HG02840 (cell line): ENCODE measurements around the gene SUMF1.

Experiments
- ATAC-seq: cut with Tn5 transposase; IDR thresholded peaks from one replicate; pipeline ENCODE4 v1.9.1; 2021; ENCODE audit warnings: mild to moderate bottlenecking, moderate library complexity, moderate number of reproducible peaks; ENCODE audit not compliant: unreplicated experiment, low FRiP score

Gene SUMF1

DNA sequence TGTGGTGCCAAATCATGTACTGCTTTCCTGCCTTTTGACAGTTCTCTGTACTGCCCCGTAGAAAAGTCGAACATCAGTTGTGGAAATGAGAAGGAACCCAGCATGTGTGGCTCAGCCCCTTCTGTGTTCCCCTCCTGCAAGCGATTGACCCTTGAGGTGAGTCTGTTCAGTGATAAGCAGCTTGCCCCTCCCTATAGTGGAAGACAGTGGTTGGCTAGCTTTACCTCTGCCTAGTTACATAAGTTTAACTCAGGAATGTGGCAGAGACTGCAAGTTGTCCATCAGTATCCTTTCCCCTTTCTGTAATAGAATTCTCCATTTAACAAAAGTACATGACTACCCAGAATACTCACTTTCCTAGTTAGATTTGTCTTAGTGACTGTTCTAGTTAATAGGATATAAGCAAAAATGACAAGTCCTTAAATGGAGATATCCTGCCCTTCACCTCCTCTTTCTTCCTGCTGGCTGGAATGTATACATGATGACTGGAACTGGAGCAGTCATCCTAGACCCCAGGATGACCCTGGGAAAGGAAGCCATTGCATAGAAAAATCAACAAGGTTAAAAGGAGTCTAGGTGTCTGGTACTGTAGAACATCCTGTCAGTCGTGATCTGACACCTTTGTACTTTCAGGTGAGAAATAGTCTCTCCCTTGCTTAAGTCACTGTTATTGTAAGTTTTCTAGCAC lies 153.3 kb downstream of the SUMF1 start:
- ATAC-seq = no peak

DNA sequence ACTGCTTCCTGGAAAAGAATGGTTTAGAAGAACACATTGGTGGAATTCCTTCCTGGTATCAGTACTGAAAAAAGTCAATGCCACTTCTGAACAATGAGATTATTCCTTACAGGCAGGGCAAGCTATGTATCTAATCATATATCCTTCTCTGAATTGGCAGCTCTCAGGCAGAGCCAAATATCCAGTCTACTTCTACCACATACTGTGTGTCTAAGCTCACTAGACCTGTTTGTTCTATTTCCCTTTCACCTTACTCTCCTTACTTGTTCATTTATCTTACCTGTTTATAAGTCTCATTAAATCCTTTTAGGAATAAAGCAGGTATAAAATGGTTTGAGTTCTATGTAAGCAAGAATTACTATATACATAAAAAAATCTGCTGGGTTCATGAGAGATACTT lies 155.6 kb downstream of the SUMF1 start:
- ATAC-seq = no peak
